ENCODE data around the gene HELZ2.

HELZ2 gene

GRCh38 chr20:63548542-63548941, 25.5 kb downstream of the HELZ2 start:
- no peak for DNase-seq

GRCh38 chr20:63547725-63548480, 26.1 kb downstream of the HELZ2 start, which contains the start of gene SRMS:
Gene SRMS (minus strand): TSS chr20:63547749. CDS start chr20:63547463, 286 bp downstream.
- no peak for DNase-seq

- no peak for DNase-seq
Measured at GRCh38 chr20:63546956-63547724, 26.9 kb downstream of the HELZ2 start.

GRCh38 chr20:63546256-63546955, 27.6 kb downstream of the HELZ2 start:
- no peak for DNase-seq

DNA sequence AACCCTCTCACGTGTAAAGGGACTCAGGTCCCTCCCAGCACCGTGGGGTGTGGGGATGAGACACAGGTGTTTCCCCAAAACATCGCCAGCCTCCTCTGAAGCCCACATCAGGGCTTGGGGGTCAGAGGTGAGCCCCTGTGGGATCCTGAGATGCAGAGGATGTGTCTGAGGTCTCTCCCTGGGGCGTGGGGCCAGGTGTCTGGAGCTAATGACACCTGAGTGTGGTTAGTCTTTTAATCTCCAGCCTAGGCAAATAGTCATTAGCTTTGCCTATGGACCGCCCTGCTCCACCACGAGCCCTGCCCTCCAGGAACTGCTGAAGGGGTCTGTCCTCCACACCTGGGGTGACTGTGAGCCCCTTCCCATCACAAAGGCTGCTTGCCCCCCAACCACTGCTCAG, 28.2 kb downstream of the HELZ2 start:
- DNase-seq = no peak

DNA sequence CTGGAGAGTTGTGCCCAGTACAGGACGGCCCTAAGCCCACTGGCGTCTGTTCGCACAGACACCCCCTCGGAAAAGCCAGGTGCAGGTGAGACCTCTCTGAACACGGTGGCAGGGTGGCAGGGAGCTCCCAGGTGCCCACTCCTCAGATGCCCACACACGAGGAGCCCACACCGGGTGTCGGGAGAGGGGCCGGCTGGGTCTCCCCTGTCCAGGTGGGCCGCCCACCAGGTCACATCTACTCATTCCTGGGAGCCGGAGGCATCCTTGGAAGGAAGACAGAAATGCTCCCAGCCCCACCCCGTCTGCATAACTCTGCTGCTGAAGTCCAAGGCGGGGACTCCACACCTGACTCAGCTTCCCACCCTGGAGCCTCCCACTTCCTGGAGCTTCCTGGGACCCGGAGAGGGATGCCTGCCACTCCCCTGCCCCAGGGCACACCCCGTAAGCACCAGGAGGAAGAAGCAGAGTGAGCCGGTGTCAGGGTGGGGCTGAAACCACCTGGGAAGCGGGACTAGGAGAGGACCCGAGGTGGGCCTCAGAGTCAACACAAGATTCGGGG, 29.0 kb downstream of the HELZ2 start:
- no peak for DNase-seq

- no peak for DNase-seq
Measured at GRCh38 chr20:63544241-63544957, 29.6 kb downstream of the HELZ2 start.

DNA sequence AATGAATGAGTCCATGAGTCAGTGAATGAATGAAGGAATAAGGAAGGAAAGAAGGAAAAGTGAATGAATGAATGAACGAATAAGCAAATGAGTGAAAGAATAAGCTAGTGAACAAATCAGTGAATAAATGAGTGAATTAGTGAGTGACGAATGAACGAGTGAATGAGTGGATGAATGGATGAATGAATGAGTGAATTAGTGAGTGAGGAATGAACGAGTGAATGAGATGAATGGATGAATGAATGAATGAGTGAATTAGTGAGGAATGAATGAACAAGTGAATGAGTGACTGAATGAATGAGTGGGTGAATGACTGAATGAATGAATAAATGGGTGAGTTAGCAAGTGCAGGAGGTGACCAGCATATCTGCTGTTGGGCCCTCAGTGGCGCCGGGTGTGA, 30.3 kb downstream of the HELZ2 start:
- no peak for DNase-seq

DNA sequence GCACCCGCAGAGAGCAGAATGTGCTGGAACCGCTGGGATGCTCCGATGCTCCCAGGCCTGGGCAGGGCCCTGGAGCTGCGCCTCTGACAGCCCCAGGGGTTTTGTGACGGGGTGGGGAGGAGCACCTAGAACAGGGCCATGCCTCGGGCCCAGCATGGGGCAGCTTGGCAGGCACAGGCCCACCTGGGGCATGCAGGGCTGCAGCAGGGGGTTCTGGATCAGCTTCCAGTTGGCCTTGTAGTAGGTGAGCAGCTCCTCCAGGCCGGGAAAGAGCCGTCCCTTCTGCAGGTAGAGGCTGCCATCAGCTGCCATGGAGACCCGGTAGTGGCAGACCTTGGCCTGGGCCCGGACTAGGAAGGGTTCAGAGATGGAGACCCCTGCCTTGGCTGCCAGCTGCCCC, 30.9 kb downstream of the HELZ2 start:
- no peak for DNase-seq

GRCh38 chr20:63542696-63543095, 31.3 kb downstream of the HELZ2 start:
- no peak for DNase-seq

DNA sequence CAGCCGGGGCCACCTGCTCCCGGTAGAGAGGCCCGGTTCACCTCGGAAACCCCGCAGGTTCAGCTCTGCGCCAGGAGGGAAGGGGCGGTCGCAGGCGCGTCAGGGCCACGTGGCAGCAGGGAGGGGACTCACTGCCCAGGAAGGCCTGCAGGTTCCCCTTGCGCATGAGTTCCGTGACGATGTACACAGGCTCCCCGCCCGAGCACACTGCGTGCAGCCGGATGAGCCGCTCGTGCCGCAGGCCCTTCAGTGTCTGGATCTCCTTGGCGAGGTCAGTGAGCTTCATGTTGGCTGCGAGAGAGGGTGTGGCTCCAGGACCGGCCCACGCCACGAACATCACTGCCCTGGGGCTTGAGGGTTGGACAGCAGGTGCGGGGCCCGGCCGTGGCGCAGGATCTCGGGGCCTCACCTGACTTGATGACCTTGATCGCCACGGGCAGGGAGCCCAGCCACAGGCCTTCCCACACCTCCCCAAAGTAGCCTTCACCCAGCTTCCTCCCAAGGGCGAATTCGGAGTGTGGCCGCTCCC, 31.9 kb downstream of the HELZ2 start:
- no peak for DNase-seq

DNA sequence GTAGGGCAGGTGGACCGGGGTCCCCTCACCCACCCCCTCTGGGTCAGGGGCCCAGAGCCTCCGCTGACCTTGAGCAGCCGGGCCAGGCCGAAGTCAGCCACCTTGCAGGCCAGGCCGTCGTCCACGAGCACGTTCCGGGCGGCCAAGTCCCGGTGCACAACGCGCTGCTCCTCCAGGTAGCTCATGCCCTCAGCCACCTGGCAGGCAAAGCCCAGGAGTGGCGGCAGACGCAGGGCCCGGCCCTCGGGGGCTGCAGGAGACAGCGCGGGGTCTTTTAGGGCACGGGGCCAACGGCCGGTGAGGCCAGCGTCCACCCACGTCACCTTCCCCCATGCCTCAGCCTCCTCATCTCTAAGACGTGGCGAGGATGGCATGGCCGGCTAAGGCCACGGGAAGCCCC, 32.7 kb downstream of the HELZ2 start:
- DNase-seq = no peak

GRCh38 chr20:63540417-63541186, 33.4 kb downstream of the HELZ2 start:
- DNase-seq = no peak

DNA sequence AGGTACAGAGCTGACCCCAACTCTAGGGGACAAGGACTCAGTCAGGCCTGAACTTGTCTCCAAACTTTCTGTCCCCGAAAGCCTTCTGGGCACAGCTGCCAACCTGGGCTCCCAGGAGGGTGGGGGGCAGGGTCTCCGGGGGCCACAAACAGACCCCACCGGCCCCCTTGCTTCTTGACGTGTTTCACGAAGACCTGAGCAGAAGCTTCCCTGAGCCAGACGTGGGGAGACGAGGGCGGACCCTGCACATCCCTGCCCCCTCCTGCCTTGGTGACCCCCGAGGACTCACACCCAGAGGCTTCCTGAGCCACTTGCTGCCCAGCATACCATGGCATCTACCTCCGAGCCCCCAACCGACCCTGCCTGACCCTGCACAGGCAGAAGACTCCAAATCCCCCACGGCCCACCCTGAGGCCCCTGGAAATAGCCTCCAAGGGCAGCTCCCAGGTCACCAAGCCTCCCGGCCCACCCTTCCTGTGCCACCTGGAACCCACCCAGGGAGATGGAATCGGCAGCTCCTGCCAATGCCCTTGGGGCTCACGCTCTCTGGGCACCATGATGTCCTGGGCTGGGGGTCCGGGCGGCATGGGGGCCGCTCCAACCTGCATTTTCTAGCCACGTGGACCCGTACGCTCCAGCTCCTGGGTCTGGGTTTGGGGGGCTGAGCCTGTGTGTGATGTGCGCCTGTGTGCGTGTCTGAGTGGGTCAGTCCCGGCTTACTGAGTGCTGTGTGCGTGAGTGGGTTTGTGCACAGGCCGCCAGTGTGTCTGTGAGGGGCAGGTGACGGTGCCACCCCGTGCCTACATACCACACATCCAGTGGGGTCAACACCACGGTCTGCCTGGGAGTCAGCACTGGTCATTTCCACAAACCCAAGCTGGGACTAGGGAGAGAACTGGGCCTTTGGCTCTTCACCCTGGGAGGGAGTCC, 34.3 kb downstream of the HELZ2 start:
- DNase-seq = no peak

DNA sequence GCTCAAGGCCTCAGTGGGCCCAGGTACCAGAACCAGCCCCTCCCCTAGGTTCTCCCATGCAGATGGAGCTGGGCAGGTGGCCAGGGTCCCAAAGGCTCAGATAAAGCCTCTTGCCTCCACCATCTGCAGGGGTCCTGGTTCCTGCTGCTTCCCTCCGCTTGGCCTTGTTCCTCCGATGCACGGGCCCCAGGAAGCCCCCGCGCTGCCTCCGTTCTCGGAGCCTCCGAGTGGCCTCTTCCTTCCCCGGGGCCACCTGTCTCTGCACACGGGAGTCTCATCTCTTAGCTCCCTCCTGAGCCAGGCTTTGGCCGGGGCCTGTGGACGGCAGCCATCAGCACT, 35.0 kb downstream of the HELZ2 start:
- no peak for DNase-seq

GRCh38 chr20:63538204-63539091, 35.6 kb downstream of the HELZ2 start:
- no peak for DNase-seq

DNA sequence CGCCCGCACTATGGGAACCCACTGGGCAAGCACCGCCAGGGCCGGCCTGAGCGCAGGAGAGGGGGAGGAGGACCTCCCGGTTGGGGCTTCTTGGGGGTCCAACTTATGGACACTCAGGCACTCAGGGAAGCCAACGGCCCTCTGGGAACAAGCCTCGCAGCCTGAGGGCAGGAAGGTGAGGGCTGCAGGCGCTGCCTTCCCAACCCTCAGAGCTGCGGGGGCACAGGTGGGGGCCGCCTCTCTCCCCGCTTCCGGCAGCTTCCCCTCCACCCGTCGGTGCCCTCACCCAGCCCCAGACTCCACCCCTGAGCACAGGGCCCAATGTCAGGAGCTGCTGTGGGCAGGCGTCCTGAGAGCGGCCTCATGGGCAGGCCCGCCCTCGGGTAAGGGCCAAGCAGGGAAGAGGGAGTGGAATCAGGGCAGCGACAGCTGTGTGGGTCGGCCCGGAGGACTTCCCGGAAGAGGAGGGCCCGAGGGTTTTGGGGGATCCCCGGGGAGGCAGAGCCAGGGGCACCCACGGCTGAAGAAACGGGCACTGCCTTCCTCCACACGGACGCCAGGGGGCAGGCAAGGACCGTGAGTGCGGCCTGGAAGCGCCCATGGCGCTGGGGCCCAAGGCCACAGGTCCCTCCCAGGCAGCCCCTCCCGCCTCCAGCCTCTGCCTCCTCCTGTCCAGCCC, 36.4 kb downstream of the HELZ2 start:
- DNase-seq = peak; percentile 97

GRCh38 chr20:63536997-63537524, 37.0 kb downstream of the HELZ2 start, which contains the start of gene PTK6:
Gene PTK6 (minus strand): TSS chr20:63537376. CDS start chr20:63537314, 62 bp downstream.
- no peak for DNase-seq
